Stimulated activated CD8-positive, alpha-beta memory T cell treated with anti-CD3 and anti-CD28 coated beads, Interleukin-15, amount 100 ng/mL, for 24 hours (primary cell): Measurements from ENCODE around the gene ALG12.

Experiments
- DNase-seq: peaks from one replicate; pipeline ENCODE4 v3.0.0-alpha.2; 2020; ENCODE audit warnings: low read depth

ALG12 gene

GRCh38 chr22:49929994-49930575 lies 11.8 kb upstream of the ALG12 start:
- no peak for DNase-seq

DNA sequence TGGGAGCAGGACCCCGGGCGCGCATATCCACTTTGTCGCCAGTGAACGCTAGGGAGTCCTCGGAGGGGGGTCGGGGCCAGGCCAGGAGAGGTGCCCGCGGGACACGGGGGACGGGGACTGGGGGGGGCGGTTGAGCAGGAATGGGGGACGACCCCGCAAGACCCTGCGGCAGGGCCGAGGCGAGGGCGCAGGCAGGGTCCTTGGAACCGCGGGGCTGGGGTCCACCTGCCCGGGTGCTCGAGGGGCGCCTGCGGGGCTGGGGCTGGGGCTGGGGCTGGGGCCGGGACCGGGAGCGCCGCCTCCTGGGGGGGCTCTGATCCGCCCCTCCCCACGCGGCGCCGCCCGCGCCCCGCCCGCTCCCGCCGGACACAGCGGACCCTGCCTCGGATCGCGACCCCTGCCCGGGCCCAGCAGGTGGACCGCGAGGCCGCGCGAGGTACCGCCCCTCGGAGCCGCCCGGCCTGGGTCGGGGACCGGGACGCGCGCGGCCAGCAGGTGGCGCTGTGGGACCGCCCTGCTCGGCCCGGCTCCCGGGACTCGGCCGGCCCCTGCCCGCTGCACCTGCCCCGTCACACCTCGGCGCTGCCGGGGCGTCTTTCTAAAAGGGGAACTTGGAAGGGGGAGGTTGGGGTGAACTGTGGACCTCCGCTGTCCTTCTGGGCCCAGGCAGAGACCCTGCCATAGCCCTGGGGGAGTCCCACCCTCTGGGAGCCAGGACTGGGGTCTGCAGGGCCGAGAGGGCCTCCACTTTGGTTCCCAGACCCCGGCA lies 11.2 kb upstream of the ALG12 start:
- peak; percentile 81 for DNase-seq

DNA sequence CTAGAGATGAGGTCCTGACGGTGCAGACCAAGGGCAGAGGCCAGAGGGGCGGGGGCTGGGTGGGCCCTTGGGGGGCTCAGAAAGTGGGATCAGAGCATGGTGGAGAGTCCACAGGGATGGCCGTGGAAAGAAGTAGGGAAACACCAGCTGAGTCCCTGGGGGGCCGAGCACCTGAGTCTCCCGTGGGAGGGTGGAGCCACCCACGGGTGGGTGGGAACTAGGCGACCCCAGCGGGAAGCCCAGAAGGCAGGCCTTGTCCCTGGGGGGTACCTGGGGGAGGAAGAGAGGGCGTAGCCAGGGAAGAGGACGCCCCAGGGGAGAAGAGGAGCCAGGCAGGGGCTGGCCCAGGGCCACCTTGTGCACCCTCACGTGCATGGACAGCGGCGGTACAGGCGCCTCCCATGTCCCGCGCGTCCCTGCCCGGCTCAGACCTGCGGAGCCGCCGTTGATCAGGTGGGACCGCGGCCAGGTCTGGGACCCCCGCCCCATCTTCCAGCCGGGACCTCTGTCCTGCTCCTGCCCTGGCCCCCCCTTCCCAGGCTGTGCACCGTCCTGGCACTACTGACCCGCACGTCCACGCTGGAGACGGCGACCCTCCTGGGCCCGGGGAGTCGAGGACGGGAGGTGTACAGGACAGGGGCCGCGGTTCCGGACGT lies 10.4 kb upstream of the ALG12 start:
- no peak for DNase-seq

DNA sequence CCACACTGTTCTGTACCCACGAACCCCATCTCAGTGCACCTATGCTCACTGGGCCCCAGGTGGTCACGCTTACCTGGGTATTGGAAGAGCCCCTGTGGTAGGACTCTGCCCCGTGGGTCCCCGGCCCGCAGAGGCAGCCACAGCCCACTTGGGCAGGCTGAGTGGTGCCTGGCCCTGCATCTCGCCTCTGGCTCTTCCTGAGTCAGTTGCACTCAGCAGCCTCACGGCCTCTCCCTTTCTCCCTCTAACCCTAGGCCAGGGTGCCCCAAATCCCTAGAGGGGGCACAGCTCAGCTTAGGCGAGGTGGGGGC lies 9.9 kb upstream of the ALG12 start:
- DNase-seq = no peak

GRCh38 chr22:49927483-49928184 lies 9.4 kb upstream of the ALG12 start:
- DNase-seq = no peak

GRCh38 chr22:49926916-49927315 lies 8.7 kb upstream of the ALG12 start:
- no peak for DNase-seq

DNA sequence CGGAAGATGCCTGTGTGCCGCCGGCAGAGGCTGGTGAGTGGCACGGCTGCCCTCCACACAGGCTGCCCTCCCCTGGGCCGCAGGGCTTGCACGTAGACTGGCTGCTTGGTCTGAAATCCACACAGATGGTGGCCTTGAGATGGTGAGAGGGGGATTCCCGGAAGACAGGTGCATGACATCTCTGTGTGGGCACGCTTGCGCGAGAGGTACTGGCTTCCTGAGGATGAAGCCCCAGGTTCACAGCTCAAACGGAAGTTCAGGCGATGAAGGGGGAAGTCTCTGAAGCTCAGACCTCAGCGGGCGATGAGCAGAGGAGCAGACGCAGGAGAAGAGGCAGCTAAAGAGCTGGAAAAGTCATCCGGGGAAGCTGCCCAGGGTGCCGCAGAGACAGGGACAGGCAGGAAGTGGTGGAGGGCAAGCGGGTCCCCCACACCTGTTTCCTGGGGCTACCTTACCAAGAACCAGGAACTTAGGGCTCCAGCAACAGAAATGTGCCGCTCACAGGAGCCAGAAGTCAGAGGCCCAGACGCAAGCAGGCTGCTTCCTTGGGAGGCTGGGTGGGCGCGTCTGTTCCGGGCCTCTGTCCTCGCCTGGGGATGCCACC lies 7.4 kb upstream of the ALG12 start:
- DNase-seq = no peak

DNA sequence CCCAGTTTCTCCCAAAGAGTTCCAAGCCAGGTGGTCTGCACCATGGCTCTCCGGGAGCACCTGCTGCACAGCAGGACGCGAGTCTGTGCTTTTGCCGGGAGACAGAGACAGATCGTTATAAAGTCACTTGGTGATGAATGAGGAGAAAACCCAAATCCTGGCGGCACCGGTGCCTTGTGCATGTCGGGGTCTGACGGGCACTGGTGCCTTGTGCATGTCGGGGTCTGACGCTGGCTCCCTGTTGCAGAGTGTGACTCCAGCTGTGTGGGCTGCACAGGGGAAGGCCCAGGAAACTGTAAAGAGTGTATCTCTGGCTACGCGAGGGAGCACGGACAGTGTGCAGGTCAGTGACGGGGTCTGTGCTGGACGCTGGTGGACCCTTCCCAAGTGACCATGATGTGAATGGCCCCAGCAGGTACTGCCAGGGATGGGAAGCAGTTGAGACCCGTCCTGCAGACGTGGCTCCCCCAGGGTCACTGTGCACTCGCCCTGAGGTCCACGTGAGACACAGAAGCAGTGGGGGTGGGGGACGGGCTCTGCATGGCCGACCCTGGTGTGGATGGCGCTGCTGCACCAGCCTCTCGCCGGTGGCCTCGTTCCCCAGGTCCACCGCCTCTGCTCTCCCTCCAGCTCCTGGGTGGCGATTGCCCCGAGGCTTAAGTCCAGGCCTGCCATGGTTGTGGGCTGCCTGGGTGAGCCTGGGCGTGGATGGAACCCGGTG lies 6.0 kb upstream of the ALG12 start:
- DNase-seq = no peak

DNA sequence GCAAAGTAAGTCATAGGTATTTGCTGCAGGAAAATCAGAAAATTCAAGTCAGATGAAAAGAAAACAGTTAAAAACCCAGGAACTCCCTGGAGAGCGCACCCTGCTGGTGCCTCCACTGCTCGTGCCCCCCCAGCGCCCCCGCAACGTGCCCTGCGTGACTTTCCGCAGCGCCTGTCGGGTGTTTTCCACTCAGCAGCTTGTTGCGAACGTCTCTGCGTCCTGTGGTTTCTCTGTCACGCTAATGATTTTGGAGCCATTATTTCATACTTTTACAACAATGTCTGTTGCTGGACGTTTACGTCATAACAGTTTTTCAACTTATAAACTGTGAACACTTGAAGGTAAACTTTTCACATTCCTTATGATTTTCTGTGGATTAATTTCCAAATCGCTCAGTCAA lies 5.2 kb upstream of the ALG12 start:
- DNase-seq = no peak

DNA sequence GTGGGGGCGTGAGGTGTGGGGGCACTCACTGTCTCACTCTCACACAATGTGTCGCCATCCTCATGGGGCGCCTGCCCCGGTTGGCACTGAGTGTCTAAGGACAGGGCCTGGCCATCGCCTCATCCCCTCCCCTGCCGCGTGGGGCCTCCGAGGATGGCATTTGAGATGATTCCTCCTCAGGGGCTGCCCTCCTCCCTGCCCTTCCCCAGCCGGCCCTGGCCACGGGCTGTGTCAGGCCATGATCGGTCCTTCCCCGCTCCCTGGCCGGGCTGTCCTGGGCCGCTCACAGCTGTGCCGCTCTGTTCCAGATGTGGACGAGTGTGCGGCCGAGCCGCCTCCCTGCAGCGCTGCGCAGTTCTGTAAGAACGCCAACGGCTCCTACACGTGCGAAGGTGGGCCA lies 4.7 kb upstream of the ALG12 start:
- DNase-seq = no peak

GRCh38 chr22:49922484-49922883 lies 4.2 kb upstream of the ALG12 start:
- no peak for DNase-seq

DNA sequence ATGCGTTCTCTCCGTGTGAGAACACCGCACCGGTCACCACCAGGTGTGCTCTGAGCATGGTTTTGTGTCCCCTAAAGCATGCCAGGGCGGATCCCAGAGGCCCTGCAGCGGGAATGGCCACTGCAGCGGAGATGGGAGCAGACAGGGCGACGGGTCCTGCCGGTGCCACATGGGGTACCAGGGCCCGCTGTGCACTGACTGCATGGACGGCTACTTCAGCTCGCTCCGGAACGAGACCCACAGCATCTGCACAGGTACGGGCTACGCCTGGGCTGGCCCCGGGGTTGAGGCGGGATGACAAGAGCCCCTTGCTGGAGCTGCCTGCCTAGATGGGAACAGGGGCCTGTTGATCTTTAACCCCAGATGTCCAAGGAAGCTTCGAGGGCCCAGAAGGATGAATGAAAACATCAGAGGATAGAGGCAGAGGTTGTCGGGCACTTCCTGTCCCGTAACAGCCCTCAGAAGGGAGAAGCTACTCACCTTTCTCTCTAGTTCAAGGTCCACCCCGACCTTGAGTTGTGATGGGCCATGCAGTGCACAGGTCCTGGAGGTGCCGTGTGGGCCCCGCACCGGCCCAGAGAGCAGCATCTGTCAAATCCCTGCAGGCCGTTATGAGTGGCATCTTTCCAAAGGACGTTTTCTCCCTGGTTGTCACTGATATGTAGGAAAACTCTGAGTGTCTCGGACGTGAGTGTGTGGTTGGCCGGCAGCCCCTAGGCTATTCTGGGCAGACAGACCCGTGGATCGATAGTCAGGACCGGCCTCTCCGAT lies 3.5 kb upstream of the ALG12 start:
- DNase-seq = no peak

DNA sequence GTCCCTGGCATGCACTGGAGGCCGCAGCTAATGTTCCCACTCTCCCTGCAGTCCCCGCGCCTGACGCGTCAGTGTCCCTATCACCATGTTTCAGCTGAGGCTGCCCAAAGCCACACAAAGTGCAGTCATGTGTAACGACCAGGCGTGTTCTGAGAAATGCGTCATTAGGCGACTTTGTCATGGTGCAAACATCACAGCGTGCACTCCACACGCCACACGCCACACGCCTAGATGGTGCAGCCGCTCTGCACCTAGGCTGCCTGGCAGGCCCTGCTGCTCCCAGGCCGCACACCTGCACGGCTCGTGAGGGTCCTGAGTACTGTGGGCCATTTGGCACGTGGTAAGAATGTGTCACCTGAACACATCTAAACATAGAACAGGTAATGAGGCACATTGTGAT lies 2.6 kb upstream of the ALG12 start:
- DNase-seq = no peak

DNA sequence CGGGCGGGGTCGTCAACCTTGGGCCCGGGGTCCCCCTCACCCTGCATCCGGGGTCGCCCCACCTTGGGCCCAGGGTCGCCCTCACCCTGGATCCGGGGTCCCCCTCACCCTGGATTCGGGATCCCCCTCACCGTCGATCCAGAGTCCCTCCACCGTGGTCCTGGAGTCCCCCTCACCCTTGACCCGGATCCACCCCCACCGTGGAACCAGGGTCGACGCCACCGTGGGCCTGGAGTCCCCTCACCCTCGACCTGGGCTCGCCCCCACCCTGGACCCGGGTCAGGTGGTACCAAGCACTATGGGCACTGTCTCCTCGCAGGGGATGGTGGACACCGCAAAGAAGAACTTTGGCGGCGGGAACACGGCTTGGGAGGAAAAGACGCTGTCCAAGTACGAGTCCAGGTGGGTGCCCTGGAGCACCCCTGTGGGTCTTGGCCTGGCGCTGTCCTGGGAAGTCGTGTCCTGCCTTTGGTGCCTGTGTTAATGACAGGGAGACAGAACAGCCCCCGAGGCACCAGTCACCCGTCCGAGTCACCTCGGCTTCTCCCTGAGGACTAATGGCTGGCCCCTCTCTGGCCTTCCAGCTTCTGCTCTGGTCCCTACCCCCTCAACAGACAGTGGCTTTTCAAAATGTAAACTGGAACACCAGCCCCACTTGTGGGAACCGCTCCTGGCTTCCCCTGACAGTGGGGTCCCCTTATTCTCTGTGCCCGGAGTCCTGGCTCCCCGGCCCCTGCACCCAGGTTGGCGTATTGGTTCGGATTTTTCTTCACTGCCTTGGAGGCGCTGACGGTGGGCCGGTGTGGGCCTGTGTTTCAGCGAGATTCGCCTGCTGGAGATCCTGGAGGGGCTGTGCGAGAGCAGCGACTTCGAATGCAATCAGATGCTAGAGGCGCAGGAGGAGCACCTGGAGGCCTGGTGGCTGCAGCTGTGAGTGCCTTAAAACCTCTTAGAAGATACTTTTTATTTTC lies 958 bp upstream of the ALG12 start:
- DNase-seq = no peak

- no peak for DNase-seq
Measured at GRCh38 chr22:49916831-49917230, 1.4 kb downstream of the ALG12 start.

GRCh38 chr22:49915610-49916009 lies 2.6 kb downstream of the ALG12 start:
- DNase-seq = no peak

- no peak for DNase-seq
Measured at GRCh38 chr22:49914256-49914655, 4.0 kb downstream of the ALG12 start.

GRCh38 chr22:49913446-49913845 lies 4.8 kb downstream of the ALG12 start:
- DNase-seq = no peak

- no peak for DNase-seq
Measured at GRCh38 chr22:49913026-49913425, 5.2 kb downstream of the ALG12 start.
